Trophoblast cell (in vitro differentiated cells and primary cell): ENCODE measurements around the gene ANXA8.

ENCODE experiments used
- DNase-seq, 2 donors: peaks; one replicate each; pipeline ENCODE4 v3.0.0-alpha.2; 2016
- H2AFZ ChIP-seq: 2 replicates; pipeline ENCODE4 v1.6.1; 2013; ENCODE audit warnings: low read length, moderate library complexity, mild to moderate bottlenecking; ENCODE audit not compliant: insufficient read depth, poor library complexity
- H2AK5ac ChIP-seq: 2 replicates; pipeline ENCODE4 v1.6.1; 2013; ENCODE audit warnings: mild to moderate bottlenecking, low read length
- H2BK120ac ChIP-seq: 2 replicates; pipeline ENCODE4 v1.6.1; 2013; ENCODE audit warnings: low read length, mild to moderate bottlenecking, moderate library complexity; ENCODE audit not compliant: insufficient read depth, poor library complexity
- H2BK12ac ChIP-seq: 2 replicates; pipeline ENCODE4 v1.6.1; 2013; ENCODE audit warnings: mild to moderate bottlenecking, low read length, moderate library complexity
- H2BK5ac ChIP-seq: 2 replicates; pipeline ENCODE4 v1.6.1; 2013; ENCODE audit warnings: low read length, low read depth, moderate library complexity, mild to moderate bottlenecking; ENCODE audit not compliant: poor library complexity
- H3K14ac ChIP-seq: 2 replicates; pipeline ENCODE4 v1.6.1; 2013; ENCODE audit warnings: mild to moderate bottlenecking, low read length
- H3K18ac ChIP-seq: 2 replicates; pipeline ENCODE4 v1.6.1; 2013; ENCODE audit warnings: mild to moderate bottlenecking, low read length
- H3K23ac ChIP-seq: 2 replicates; pipeline ENCODE4 v1.6.1; 2013; ENCODE audit warnings: low read length
- H3K27ac ChIP-seq: 2 replicates; pipeline ENCODE4 v1.5.1; 2013; ENCODE audit warnings: low read depth, mild to moderate bottlenecking, inconsistent platforms, low read length, moderate library complexity
- H3K27me3 ChIP-seq: 2 replicates; pipeline ENCODE4 v1.6.1; 2013; ENCODE audit warnings: inconsistent platforms, mild to moderate bottlenecking, low read length, moderate library complexity; ENCODE audit not compliant: insufficient read depth
- H3K36me3 ChIP-seq, 2 experiments: 1 replicate in 1 of 2; 2 replicates in 1 of 2; pipeline ENCODE4 v1.6.1; 2013; ENCODE audit warnings: low read length in 2 of 2, mild to moderate bottlenecking in 2 of 2, moderate library complexity in 1 of 2; ENCODE audit not compliant: insufficient read depth in 2 of 2, control insufficient read depth in 1 of 2
- H3K4ac ChIP-seq: 2 replicates; pipeline ENCODE4 v1.6.1; 2013; ENCODE audit warnings: low read depth, mild to moderate bottlenecking, low read length, moderate library complexity
- H3K4me1 ChIP-seq, 2 experiments: 1 replicate in 1 of 2; 2 replicates in 1 of 2; pipeline ENCODE4 v1.6.1; 2013; ENCODE audit warnings: low read length in 2 of 2, mild to moderate bottlenecking in 2 of 2, moderate library complexity in 1 of 2; ENCODE audit not compliant: insufficient read depth in 2 of 2, control insufficient read depth in 1 of 2
- H3K4me2 ChIP-seq: 2 replicates; pipeline ENCODE4 v1.6.1; 2013; ENCODE audit warnings: inconsistent platforms, mild to moderate bottlenecking, low read length, moderate library complexity
- H3K4me3 ChIP-seq: 2 replicates; pipeline ENCODE4 v1.5.1; 2013; ENCODE audit warnings: mild to moderate bottlenecking, low read depth, low read length, inconsistent platforms
- H3K79me1 ChIP-seq: one replicate; pipeline ENCODE4 v1.6.1; 2013; ENCODE audit warnings: low read length
- H3K79me2 ChIP-seq: 2 replicates; pipeline ENCODE4 v1.6.1; 2013; ENCODE audit warnings: low read length, mild to moderate bottlenecking; ENCODE audit not compliant: control insufficient read depth, insufficient read depth, poor library complexity
- H3K9ac ChIP-seq: 2 replicates; pipeline ENCODE4 v1.6.1; 2013; ENCODE audit warnings: mild to moderate bottlenecking, low read length
- H3K9me3 ChIP-seq: 2 replicates; pipeline ENCODE4 v1.6.1; 2013; ENCODE audit warnings: low read depth, mild to moderate bottlenecking, control low read depth, inconsistent platforms, low read length; ENCODE audit not compliant: insufficient read depth
- H4K12ac ChIP-seq: 2 replicates; pipeline ENCODE4 v1.6.1; 2013; ENCODE audit warnings: low read depth, mild to moderate bottlenecking, low read length, moderate library complexity
- H4K8ac ChIP-seq: 2 replicates; pipeline ENCODE4 v1.6.1; 2013; ENCODE audit warnings: low read depth, mild to moderate bottlenecking, low read length, moderate library complexity
- H4K91ac ChIP-seq: one replicate; pipeline ENCODE4 v1.6.1; 2013; ENCODE audit warnings: low read depth, mild to moderate bottlenecking, low read length, moderate library complexity
- WGBS: extraction: QIAGEN DNeasy Blood & Tissue Kit; methylation state at CpG from one replicate; pipeline ENCODE4 v1.1.7; 2013; ENCODE audit warnings: missing lambda C conversion rate; ENCODE audit not compliant: insufficient read length, insufficient coverage; ENCODE audit errors: extremely low coverage; 5-methylcytosine and 5-hydroxymethylcytosine counted together

ANXA8 gene

GRCh38 chr10:47421057-47421952, 62.6 kb downstream of the ANXA8 start:
- H4K91ac ChIP-seq, result peak overlapping the region; percentile 92
- H2BK120ac ChIP-seq, result peak overlapping the region; percentile 88
- peaks cover 8% of the 10 kb centered on the region for H3K79me2 ChIP-seq
- H3K27ac ChIP-seq, result peak overlapping the region; percentile 75
- peak; percentile 91 to 97 for DNase-seq
- no peak overlapping the region for H2AFZ ChIP-seq
- H4K12ac ChIP-seq, result peak overlapping the region; percentile 3
- no peak overlapping the region for H3K4me3 ChIP-seq
- peak overlapping the region; percentile 3 for H3K4ac ChIP-seq
- H3K4me2 ChIP-seq, result no peak overlapping the region
- H2BK12ac ChIP-seq, result no peak overlapping the region
- H3K9ac ChIP-seq, result no peak overlapping the region
- peaks cover 9 to 11% of the 10 kb centered on the region in 2 experiments for H3K4me1 ChIP-seq
- H3K14ac ChIP-seq, result peak overlapping the region; percentile 52
- WGBS, result no CpG with 5 or more reads among the region's 7 CpGs
- H3K36me3 ChIP-seq, result no peaks in the 10 kb centered on the region
- peaks cover 28% of the 10 kb centered on the region for H3K79me1 ChIP-seq
- peak overlapping the region; percentile 47 for H4K8ac ChIP-seq
- peak overlapping the region; percentile 69 for H2BK5ac ChIP-seq
- peaks cover 7% of the 10 kb centered on the region for H3K9me3 ChIP-seq
- H3K27me3 ChIP-seq, result no peaks in the 10 kb centered on the region
- H3K23ac ChIP-seq, result no peak overlapping the region
- peak overlapping the region; percentile 3 for H2AK5ac ChIP-seq
- H3K18ac ChIP-seq, result peak overlapping the region; percentile 26

GRCh38 chr10:47420305-47421056, 63.4 kb downstream of the ANXA8 start:
- Histone ChIP-seq H3K18ac (peak overlapping the region; percentile 76), H3K27ac (peak overlapping the region; percentile 77), H3K4me2 (no peak overlapping the region), H3K36me3 (no peaks in the 10 kb centered on the region), H3K9me3 (peaks cover 13% of the 10 kb centered on the region), H3K79me2 (peaks cover 8% of the 10 kb centered on the region), H2BK5ac (peak overlapping the region; percentile 69), H3K4me1 (peaks cover 9 to 11% of the 10 kb centered on the region in 2 experiments), H4K8ac (peak overlapping the region; percentile 47), H2BK120ac (peak overlapping the region; percentile 88), H3K79me1 (peaks cover 28% of the 10 kb centered on the region), H2AK5ac (peak overlapping the region; percentile 85), H3K14ac (peak overlapping the region; percentile 52), H2AFZ (no peak overlapping the region), H4K12ac (peak overlapping the region; percentile 74), H3K9ac (no peak overlapping the region), H4K91ac (peak overlapping the region; percentile 92), H3K27me3 (no peaks in the 10 kb centered on the region), H2BK12ac (peak overlapping the region; percentile 73), H3K23ac (no peak overlapping the region), H3K4ac (peak overlapping the region; percentile 36), H3K4me3 (no peak overlapping the region)
- peak in 1 of 2 donors; percentile 10 for DNase-seq
- no CpG with 5 or more reads among the region's 14 CpGs for WGBS

- H4K12ac ChIP-seq, result no peak overlapping the region
- no peak overlapping the region for H2BK5ac ChIP-seq
- peak overlapping the region; percentile 27 for H2BK120ac ChIP-seq
- no CpG with 5 or more reads among the region's 2 CpGs for WGBS
- no peak overlapping the region for H3K18ac ChIP-seq
- H3K36me3 ChIP-seq, result no peaks in the 10 kb centered on the region
- peaks cover 15% of the 10 kb centered on the region for H3K9me3 ChIP-seq
- peaks cover 9 to 11% of the 10 kb centered on the region in 2 experiments for H3K4me1 ChIP-seq
- no peak overlapping the region for H2AK5ac ChIP-seq
- H3K79me1 ChIP-seq, result peaks cover 30% of the 10 kb centered on the region
- no peak overlapping the region for H3K9ac ChIP-seq
- peak overlapping the region; percentile 92 for H4K91ac ChIP-seq
- H3K79me2 ChIP-seq, result peaks cover 8% of the 10 kb centered on the region
- no peak overlapping the region for H3K27ac ChIP-seq
- H3K23ac ChIP-seq, result no peak overlapping the region
- no peak overlapping the region for H2AFZ ChIP-seq
- no peak overlapping the region for H3K4ac ChIP-seq
- peak overlapping the region; percentile 58 for H3K14ac ChIP-seq
- H3K27me3 ChIP-seq, result no peaks in the 10 kb centered on the region
- H3K4me2 ChIP-seq, result no peak overlapping the region
- no peak overlapping the region for H3K4me3 ChIP-seq
- peak overlapping the region; percentile 51 for H2BK12ac ChIP-seq
- no peak for DNase-seq
- H4K8ac ChIP-seq, result no peak overlapping the region
Observed at GRCh38 chr10:47419421-47419820, 64.5 kb downstream of the ANXA8 start.

GRCh38 chr10:47418966-47419365, 64.9 kb downstream of the ANXA8 start:
- Histone ChIP-seq H3K79me1 (peaks cover 28% of the 10 kb centered on the region), H3K79me2 (peaks cover 8% of the 10 kb centered on the region), H3K4me2 (no peak overlapping the region), H3K27me3 (no peaks in the 10 kb centered on the region), H3K4me1 (peaks cover 9 to 11% of the 10 kb centered on the region in 2 experiments), H3K9ac (no peak overlapping the region), H3K14ac (peak overlapping the region; percentile 37), H2AFZ (no peak overlapping the region), H3K4ac (peak overlapping the region; percentile 8), H3K18ac (peak overlapping the region; percentile 42), H2BK5ac (peak overlapping the region; percentile 11), H4K12ac (no peak overlapping the region), H2BK120ac (peak overlapping the region; percentile 27), H2AK5ac (peak overlapping the region; percentile 24), H3K23ac (no peak overlapping the region), H2BK12ac (peak overlapping the region; percentile 51), H4K8ac (peak overlapping the region; percentile 31), H3K4me3 (no peak overlapping the region), H4K91ac (peak overlapping the region; percentile 92), H3K9me3 (peaks cover 15% of the 10 kb centered on the region), H3K36me3 (no peaks in the 10 kb centered on the region), H3K27ac (peak overlapping the region; percentile 0)
- no CpG with 5 or more reads among the region's 4 CpGs for WGBS
- no peak for DNase-seq
